K562 (cell line): ENCODE data around the gene GABPB1. TPM values are rescaled to one million over a fixed set of nuclear protein-coding genes. Genes with fewer than 3 reads are reported as not detected.

ENCODE experiments used
- ATAC-seq: fragments of 200-7000 bp; cut with Tn5 transposase; 3 replicates; pipeline ENCODE4 v1.9.1; 2020; ENCODE audit warnings: moderate library complexity
- BruUV-seq: library from RNA; stranded (reverse); fragments of 400-500 nt; replicated peaks from 2 replicates; lab custom pipeline; 2021; lab: Mats Ljungman, UMichigan
- CTCF ChIA-PET: fragments of 300-600 bp; formaldehyde crosslinking; extraction: SDS; loops from one replicate; lab custom pipeline; 2021; ENCODE audit warnings: low intra/inter-chr PET ratio; lab: Yijun Ruan, JAX
- POLR2A ChIA-PET: fragments of 300-600, 350-650 bp; sonication (Branson Sonifier 250); formaldehyde crosslinking; extraction: SDS; loops from one replicate; lab custom pipeline; 2021; ENCODE audit warnings: antibody characterized with exemption, inconsistent platforms; lab: Yijun Ruan, JAX
- DNase-seq, 4 experiments: peaks; one replicate each; pipeline versions ENCODE4 v3.0.0 to v3.0.0-alpha.2; 2011 to 2018; ENCODE audit warnings: low spot score in 3 of 4, mixed read lengths in 3 of 4; ENCODE audit errors: extremely low read depth in 1 of 4
- FAIRE-seq: peaks from 2 replicates; lab custom pipeline; 2011; peaks lifted over from hg19 to GRCh38; lab: Jason Lieb, UNC
- H2AFZ ChIP-seq: 2 replicates; pipeline ENCODE4 v1.6.0; 2011; ENCODE audit warnings: low read depth, low read length, control low read depth, inconsistent platforms
- H3K27ac ChIP-seq: fragments of 200-600 bp; 3 replicates; pipeline ENCODE4 v1.8.0; 2011; ENCODE audit warnings: low read depth, mild to moderate bottlenecking, control low read depth, inconsistent platforms, low read length, moderate library complexity, mixed read lengths; ENCODE audit errors: extremely low read depth
- H3K27me3 ChIP-seq, 2 experiments: fragments of 300-600 bp in 1 of 2; 2 replicates in 1 of 2; 3 replicates in 1 of 2; pipeline versions ENCODE4 v1.6.0 to v1.8.0; 2011; ENCODE audit warnings: inconsistent platforms in 2 of 2, low read length in 2 of 2, mild to moderate bottlenecking in 1 of 2, mixed read lengths in 1 of 2, moderate library complexity in 1 of 2; ENCODE audit not compliant: control insufficient read depth in 2 of 2, insufficient read depth in 2 of 2
- H3K36me3 ChIP-seq: fragments of 300-600 bp; 3 replicates; pipeline ENCODE4 v1.8.0; 2011; ENCODE audit warnings: mild to moderate bottlenecking, low read length, inconsistent platforms; ENCODE audit not compliant: control insufficient read depth, insufficient read depth
- H3K4me1 ChIP-seq, 2 experiments: fragments of 200-600 bp in 1 of 2; replicated peaks in 1 of 2; 2 replicates in 1 of 2; 3 replicates in 1 of 2; pipeline versions ENCODE4 v1.5.1 to v1.8.0; 2011; ENCODE audit warnings: inconsistent platforms in 2 of 2, low read length in 2 of 2, mild to moderate bottlenecking in 1 of 2, mixed read lengths in 1 of 2, moderate library complexity in 1 of 2; ENCODE audit not compliant: control insufficient read depth in 2 of 2, insufficient read depth in 2 of 2
- H3K4me2 ChIP-seq: 2 replicates; pipeline ENCODE4 v1.6.1; 2011; ENCODE audit warnings: low read length, control low read depth, inconsistent platforms, mixed read lengths; ENCODE audit not compliant: insufficient read depth
- H3K4me3 ChIP-seq: fragments of 200-600 bp; sonication (generic), shearing (Covaris generic); 2 replicates; pipeline ENCODE4 v1.5.1; 2016; ENCODE audit warnings: control low read depth, inconsistent platforms
- H3K79me2 ChIP-seq: fragments of 200-600 bp; 3 replicates; pipeline ENCODE4 v1.8.0; 2011; ENCODE audit warnings: low read length, inconsistent platforms; ENCODE audit not compliant: control insufficient read depth, insufficient read depth
- H3K9ac ChIP-seq, 2 experiments: 2 replicates each; pipeline versions ENCODE4 v1.6.0 to v1.6.1; 2011; ENCODE audit warnings: low read depth in 2 of 2, low read length in 2 of 2, control low read depth in 1 of 2, inconsistent platforms in 1 of 2, mild to moderate bottlenecking in 1 of 2, mixed read lengths in 1 of 2; ENCODE audit not compliant: insufficient read depth in 1 of 2
- H3K9me1 ChIP-seq: one replicate; pipeline ENCODE4 v1.6.0; 2011; ENCODE audit warnings: inconsistent platforms, mild to moderate bottlenecking, low read length, moderate library complexity; ENCODE audit not compliant: control insufficient read depth, insufficient read depth
- H3K9me3 ChIP-seq: replicated peaks from 2 replicates; pipeline ENCODE4 v1.5.1; 2011; ENCODE audit warnings: low read depth, low read length, inconsistent platforms; ENCODE audit not compliant: control insufficient read depth, insufficient read depth
- H4K20me1 ChIP-seq: replicated peaks from 2 replicates; pipeline ENCODE4 v1.6.1; 2011; ENCODE audit warnings: low read length, inconsistent platforms, mixed read lengths; ENCODE audit not compliant: control insufficient read depth, insufficient read depth
- CC2D1A ChIP-seq: fragments of 450-650 bp; IDR thresholded peaks from 2 replicates; pipeline ENCODE4 v1.6.1; 2017; ENCODE audit warnings: mild to moderate bottlenecking
- CTBP1 ChIP-seq: fragments of 450-650 bp; IDR thresholded peaks from 2 replicates; pipeline ENCODE4 v1.6.1; 2016; ENCODE audit warnings: borderline replicate concordance
- EP300 ChIP-seq: IDR thresholded peaks from 2 replicates; pipeline ENCODE4 v1.6.1; 2012; ENCODE audit warnings: low read length, improper control_type of control experiment
- JUN ChIP-seq, 2 experiments: sonication (generic) in 1 of 2; formaldehyde crosslinking in 1 of 2; IDR thresholded peaks; 2 replicates each; pipeline versions ENCODE4 v1.6.1 to v1.8.0; 2012 to 2022; ENCODE audit warnings: borderline replicate concordance in 2 of 2, mild to moderate bottlenecking in 2 of 2, improper control_type of control experiment in 1 of 2, low read depth in 1 of 2, low read length in 1 of 2, missing genetic modification reagents in 1 of 2
- RAD21 ChIP-seq, 2 experiments: fragments of 250-450 bp in 1 of 2; fragments of 450-650 bp in 1 of 2; sonication (Bioruptor Pico) in 1 of 2; formaldehyde crosslinking in 1 of 2; IDR thresholded peaks in 1 of 2; conservative IDR thresholded peaks in 1 of 2; 2 replicates each; pipeline versions ENCODE4 v1.4.0 to v1.8.0; 2020 to 2022; ENCODE audit warnings: mild to moderate bottlenecking in 2 of 2, moderate library complexity in 1 of 2
- RREB1 ChIP-seq: fragments of 250-450 bp; sonication (Bioruptor Pico); IDR thresholded peaks from 2 replicates; pipeline ENCODE4 v1.4.0; 2020
- SAFB ChIP-seq: fragments of 200-400 bp; formaldehyde crosslinking; IDR thresholded peaks from 2 replicates; pipeline ENCODE4 v1.6.1; 2017; ENCODE audit warnings: low read depth, low read length, borderline replicate concordance
- SLC30A9 ChIP-seq: fragments of 250-450 bp; sonication (Bioruptor Pico); IDR thresholded peaks from 2 replicates; pipeline ENCODE4 v1.8.0; 2022; ENCODE audit warnings: mild to moderate bottlenecking, moderate library complexity
- SP2 ChIP-seq: IDR thresholded peaks from 2 replicates; pipeline ENCODE4 v1.6.1; 2011; ENCODE audit warnings: mild to moderate bottlenecking, low read depth, low read length, moderate library complexity; ENCODE audit not compliant: poor library complexity, severe bottlenecking; ENCODE audit errors: extremely low read depth
- STAG1 ChIP-seq: sonication (generic); formaldehyde crosslinking; IDR thresholded peaks from 2 replicates; pipeline ENCODE4 v1.5.0; 2020; ENCODE audit warnings: missing genetic modification reagents, borderline replicate concordance
- TAF15 ChIP-seq: fragments of 200-400 bp; formaldehyde crosslinking; IDR thresholded peaks from 2 replicates; pipeline ENCODE4 v1.6.1; 2017; ENCODE audit warnings: mild to moderate bottlenecking, low read depth, low read length, moderate library complexity
- TAF9B ChIP-seq: fragments of 450-650 bp; IDR thresholded peaks from 2 replicates; pipeline ENCODE4 v1.6.1; 2018; ENCODE audit warnings: mild to moderate bottlenecking; ENCODE audit not compliant: partially characterized antibody
- TCFL5 ChIP-seq: fragments of 250-450 bp; sonication (Bioruptor Pico); conservative IDR thresholded peaks from 2 replicates; pipeline ENCODE4 v1.6.1; 2021; ENCODE audit warnings: mild to moderate bottlenecking, moderate library complexity, matching md5 sums
- TEAD4 ChIP-seq, 2 experiments: sonication (generic) in 1 of 2; formaldehyde crosslinking in 1 of 2; IDR thresholded peaks; 2 replicates each; pipeline versions ENCODE4 v1.6.1 to v1.8.0; 2012 to 2022; ENCODE audit warnings: borderline replicate concordance in 1 of 2, inconsistent platforms in 1 of 2, low read length in 1 of 2, mild to moderate bottlenecking in 1 of 2, missing genetic modification reagents in 1 of 2
- THRB ChIP-seq: fragments of 450-650 bp; formaldehyde crosslinking; conservative IDR thresholded peaks from 2 replicates; pipeline ENCODE4 v1.4.0; 2022; ENCODE audit warnings: mild to moderate bottlenecking, missing genetic modification characterization
- ZNF121 ChIP-seq: sonication (generic); formaldehyde crosslinking; conservative IDR thresholded peaks from 2 replicates; pipeline ENCODE4 v1.8.0; 2022; ENCODE audit warnings: missing genetic modification reagents
- WGBS: fragments of 100-300 bp; shearing (Covaris generic); methylation state at CpG from one replicate; pipeline ENCODE4 v1.1.6; 2016; ENCODE audit warnings: low coverage, mixed read lengths; ENCODE audit not compliant: insufficient coverage; ENCODE audit errors: missing lambda C conversion rate; 5-methylcytosine and 5-hydroxymethylcytosine counted together
- in situ Hi-C: fragments of 300-500 bp; cut with MboI; formaldehyde crosslinking; loops from 4 replicates; pipeline ENCODE4 v1.15.0; 2018; ENCODE audit warnings: inconsistent platforms, mixed read lengths
- intact Hi-C: fragments of 100-400 bp; cut with micrococcal nuclease; formaldehyde crosslinking; loops from 2 replicates; pipeline ENCODE4 v1.14.2; 2022
- polyA plus RNA-seq, 8 experiments: library from polyadenylated mRNA; depleted of rRNA in 4 of 8; stranded (reverse) in 5 of 8; unstranded in 3 of 8; fragments of >200 nt; fragmentation: Nextera tagmentation in 2 of 8; fragmentation: Illumina TruSeq in 1 of 8; extraction: Ambion mirVana in 2 of 8; extraction: Trizol in 1 of 8; gene quantifications; 2 replicates each; pipeline versions ENCODE4 v1.2.1 to v1.2.3, GENCODE V29; 2011 to 2014; ENCODE audit warnings: inconsistent platforms in 1 of 8, missing spikeins in 1 of 8
- total RNA-seq, 7 experiments: library from RNA; depleted of rRNA in 6 of 7; stranded (reverse); fragments of >200 nt in 6 of 7; fragmentation: Illumina TruSeq in 2 of 7; extraction: Trizol in 2 of 7; gene quantifications; 2 replicates each; pipeline versions ENCODE4 v1.2.1 to v1.2.3, GENCODE V29; 2011 to 2021; ENCODE audit warnings: low replicate concordance in 1 of 7

GABPB1 gene
- total and polyA plus RNA-seq, 9 of the 15 experiments (the other 6 are each of a cell fraction or from before 2014, with no cell fraction given), result 11.8 to 42.3 (median 33.2) TPM

- H3K79me2 ChIP-seq, result peaks cover 4% of the 10 kb centered on the region; the same call in 1 of the 3 replicates
- H3K9me1 ChIP-seq, result no peaks in the 10 kb centered on the region
- DNase-seq (no peak), ATAC-seq (no peak), FAIRE-seq (no peak)
- ChIA-PET POLR2A (interaction anchor here (1.5 kb wide), 1 partner anchor 18 kb away, joined by 5 read pairs; no protein-coding TSS in a partner anchor), CTCF (no interaction called here)
- BruUV-seq, result no TSS peak
- no peaks in the 10 kb centered on the region for H3K36me3 ChIP-seq
- H2AFZ ChIP-seq, result no peak overlapping the region
- no peaks in the 10 kb centered on the region for H3K27me3 ChIP-seq
- H3K27ac ChIP-seq, result no peak overlapping the region
- in situ Hi-C loops (no loop called here), intact Hi-C loops (no loop called here)
- no peaks in the 10 kb centered on the region for H3K4me1 ChIP-seq
- H3K9me3 ChIP-seq, result no peaks in the 10 kb centered on the region
- no peak overlapping the region for H3K9ac ChIP-seq
- 86% methylated on average over 4 of the region's 4 CpGs for WGBS
- H3K4me2 ChIP-seq, result no peak overlapping the region
- no peak overlapping the region for H3K4me3 ChIP-seq
- H4K20me1 ChIP-seq, result no peaks in the 10 kb centered on the region
- TF ChIP-seq TEAD4 (IDR thresholded peaks at IDR 0.05; ENCODE audit: low read length) (no peak), TEAD4 (CRISPR knock-in tag; IDR thresholded peaks at IDR 0.05; ENCODE audit: borderline replicate concordance) (no peak), RAD21 (CRISPR knock-in tag; conservative IDR thresholded peaks at IDR 0.05 in 1 of 2, IDR thresholded peaks at IDR 0.05 in 1 of 2) (no peak), RREB1 (CRISPR knock-in tag) (no peak), SAFB (no peak), CC2D1A (no peak), TCFL5 (CRISPR knock-in tag) (no peak), SLC30A9 (CRISPR knock-in tag) (no peak), ZNF121 (CRISPR knock-in tag) (no peak), SP2 (no peak), EP300 (no peak), STAG1 (CRISPR knock-in tag) (no peak), THRB (CRISPR knock-in tag) (no peak), JUN (IDR thresholded peaks at IDR 0.05; ENCODE audit: borderline replicate concordance, low read depth, low read length) (no peak), JUN (CRISPR knock-in tag; IDR thresholded peaks at IDR 0.05; ENCODE audit: borderline replicate concordance) (no peak), TAF9B (no peak), TAF15 (no peak), CTBP1 (no peak)
Measured at GRCh38 chr15:50333229-50333628, 21.8 kb downstream of the GABPB1 start.
